Measurements from ENCODE around the gene NFYA.
"Not testable (repeated sequence)": the region's sequence is repeated elsewhere in the genome, so short reads cannot be mapped to it uniquely, and the experiment has no call there.

Gene NFYA

GRCh38 chr6:41073968-41074691, 1.4 kb downstream of the NFYA start:
- no peak for DNase-seq

- no peak for DNase-seq
Observed at GRCh38 chr6:41074692-41075436, 2.1 kb downstream of the NFYA start.

GRCh38 chr6:41075651-41076626, 3.2 kb downstream of the NFYA start:
- no peak for DNase-seq

GRCh38 chr6:41077536-41077935, 4.8 kb downstream of the NFYA start:
- DNase-seq = no peak

- no peak for DNase-seq
Observed at GRCh38 chr6:41078101-41078500, 5.3 kb downstream of the NFYA start.

GRCh38 chr6:41079080-41079479, 6.3 kb downstream of the NFYA start:
- no peak for DNase-seq

- DNase-seq = no peak
Observed at GRCh38 chr6:41080621-41081020, 7.8 kb downstream of the NFYA start.

GRCh38 chr6:41083072-41083471, 10.3 kb downstream of the NFYA start:
- DNase-seq = no peak

GRCh38 chr6:41085182-41085581, 12.4 kb downstream of the NFYA start:
- no peak for DNase-seq

- no peak for DNase-seq
Observed at GRCh38 chr6:41088451-41088850, 15.7 kb downstream of the NFYA start.

- no peak for DNase-seq
Observed at GRCh38 chr6:41090841-41091761, 18.3 kb downstream of the NFYA start.

GRCh38 chr6:41092421-41093140, 19.8 kb downstream of the NFYA start:
- DNase-seq = no peak

- DNase-seq = no peak
Observed at GRCh38 chr6:41093729-41094128, 21.0 kb downstream of the NFYA start.

- DNase-seq = no peak
Observed at GRCh38 chr6:41097467-41098090, 24.8 kb downstream of the NFYA start.

GRCh38 chr6:41098366-41098765, 25.6 kb downstream of the NFYA start:
- no peak for DNase-seq

GRCh38 chr6:41100871-41101287, 28.1 kb downstream of the NFYA start:
- no peak for DNase-seq

GRCh38 chr6:41103847-41104246, 31.1 kb downstream of the NFYA start:
- DNase-seq = no peak

- no peak for DNase-seq
Observed at GRCh38 chr6:41111017-41111416, 38.2 kb downstream of the NFYA start.

GRCh38 chr6:41115027-41115426, 42.3 kb downstream of the NFYA start:
- DNase-seq = not testable (repeated sequence)

- DNase-seq = no peak
Observed at GRCh38 chr6:41119508-41119907, 46.7 kb downstream of the NFYA start.

- DNase-seq = no peak
Observed at GRCh38 chr6:41120058-41120457, 47.3 kb downstream of the NFYA start.
